BE2C (cell line): Measurements from ENCODE around the gene CIB1.

ENCODE experiments used
- DNase-seq: peaks from one replicate; pipeline ENCODE4 v3.0.0-alpha.2; 2020
- H3K27me3 ChIP-seq: fragments of 250-450 bp; sonication (Bioruptor Pico); 2 replicates; pipeline ENCODE4 v1.5.1; 2020; ENCODE audit warnings: mild to moderate bottlenecking
- H3K36me3 ChIP-seq: fragments of 250-450 bp; sonication (Bioruptor Pico); 2 replicates; pipeline ENCODE4 v1.5.1; 2020; ENCODE audit warnings: mild to moderate bottlenecking
- H3K4me1 ChIP-seq: fragments of 250-450 bp; sonication (Bioruptor Pico); 2 replicates; pipeline ENCODE4 v1.5.1; 2020
- H3K4me3 ChIP-seq: 2 replicates; pipeline ENCODE4 v1.5.1; 2011; ENCODE audit warnings: low read depth, low read length
- H3K9me3 ChIP-seq: fragments of 250-450 bp; sonication (Bioruptor Pico); 2 replicates; pipeline ENCODE4 v1.5.1; 2020
- TF ChIP-seq, protein P1 (sequence below): IDR thresholded peaks from 2 replicates; pipeline ENCODE4 v1.5.1; 2012; ENCODE audit warnings: mild to moderate bottlenecking, low read depth, low read length

CIB1 gene

DNA sequence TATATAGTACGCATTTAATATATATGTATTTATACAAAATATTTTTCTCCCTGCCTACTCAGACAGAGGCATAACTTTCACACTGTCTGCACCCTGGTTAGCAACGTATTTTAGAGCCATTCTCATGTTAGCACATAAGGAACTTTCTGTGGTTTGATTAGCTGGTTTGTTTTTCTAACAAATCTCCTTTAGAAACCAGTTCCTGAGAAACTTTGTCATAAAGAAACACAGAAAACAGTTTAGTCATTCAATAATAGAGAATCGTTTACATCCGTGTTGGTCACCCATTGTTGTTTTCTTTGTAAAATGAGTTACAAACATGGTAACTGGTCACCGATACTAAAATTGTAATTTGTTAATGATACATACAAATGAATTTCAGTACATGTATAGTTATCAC is 25.8 kb upstream of the CIB1 start:
- H3K4me1 ChIP-seq = no peaks in the 10 kb centered on the region; the same call in 1 of the 2 replicates
- H3K36me3 ChIP-seq = no peaks in the 10 kb centered on the region
- no peak overlapping the region for H3K4me3 ChIP-seq
- no peak for DNase-seq
- no peaks in the 10 kb centered on the region for H3K9me3 ChIP-seq
- no peaks in the 10 kb centered on the region for H3K27me3 ChIP-seq
- TF ChIP-seq, protein P1, sequence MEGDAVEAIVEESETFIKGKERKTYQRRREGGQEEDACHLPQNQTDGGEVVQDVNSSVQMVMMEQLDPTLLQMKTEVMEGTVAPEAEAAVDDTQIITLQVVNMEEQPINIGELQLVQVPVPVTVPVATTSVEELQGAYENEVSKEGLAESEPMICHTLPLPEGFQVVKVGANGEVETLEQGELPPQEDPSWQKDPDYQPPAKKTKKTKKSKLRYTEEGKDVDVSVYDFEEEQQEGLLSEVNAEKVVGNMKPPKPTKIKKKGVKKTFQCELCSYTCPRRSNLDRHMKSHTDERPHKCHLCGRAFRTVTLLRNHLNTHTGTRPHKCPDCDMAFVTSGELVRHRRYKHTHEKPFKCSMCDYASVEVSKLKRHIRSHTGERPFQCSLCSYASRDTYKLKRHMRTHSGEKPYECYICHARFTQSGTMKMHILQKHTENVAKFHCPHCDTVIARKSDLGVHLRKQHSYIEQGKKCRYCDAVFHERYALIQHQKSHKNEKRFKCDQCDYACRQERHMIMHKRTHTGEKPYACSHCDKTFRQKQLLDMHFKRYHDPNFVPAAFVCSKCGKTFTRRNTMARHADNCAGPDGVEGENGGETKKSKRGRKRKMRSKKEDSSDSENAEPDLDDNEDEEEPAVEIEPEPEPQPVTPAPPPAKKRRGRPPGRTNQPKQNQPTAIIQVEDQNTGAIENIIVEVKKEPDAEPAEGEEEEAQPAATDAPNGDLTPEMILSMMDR = no peak

DNA sequence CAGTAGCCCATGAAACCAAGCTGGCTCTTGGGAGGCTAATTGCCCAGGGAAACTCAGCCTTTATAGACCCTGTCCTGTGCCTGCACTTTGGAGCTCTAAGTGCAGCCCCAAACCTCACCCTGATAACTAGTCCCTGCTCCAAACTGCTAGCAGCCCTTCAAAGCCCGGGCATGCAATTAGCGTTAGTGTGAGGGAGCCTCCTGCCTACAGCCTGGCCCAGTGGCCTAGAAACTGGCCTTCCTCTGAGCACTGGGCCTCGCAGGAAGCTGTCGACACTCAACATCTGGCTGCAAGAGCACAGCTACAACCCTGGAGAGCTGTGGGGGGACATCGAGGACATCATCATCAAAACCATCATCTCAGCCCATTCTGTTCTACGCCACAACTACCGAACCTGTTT is 24.0 kb upstream of the CIB1 start:
- Histone ChIP-seq H3K4me1 (no peaks in the 10 kb centered on the region), H3K36me3 (no peaks in the 10 kb centered on the region), H3K9me3 (no peaks in the 10 kb centered on the region), H3K27me3 (no peaks in the 10 kb centered on the region), H3K4me3 (no peak overlapping the region)
- no peak for DNase-seq
- TF ChIP-seq, protein P1 = no peak

DNA sequence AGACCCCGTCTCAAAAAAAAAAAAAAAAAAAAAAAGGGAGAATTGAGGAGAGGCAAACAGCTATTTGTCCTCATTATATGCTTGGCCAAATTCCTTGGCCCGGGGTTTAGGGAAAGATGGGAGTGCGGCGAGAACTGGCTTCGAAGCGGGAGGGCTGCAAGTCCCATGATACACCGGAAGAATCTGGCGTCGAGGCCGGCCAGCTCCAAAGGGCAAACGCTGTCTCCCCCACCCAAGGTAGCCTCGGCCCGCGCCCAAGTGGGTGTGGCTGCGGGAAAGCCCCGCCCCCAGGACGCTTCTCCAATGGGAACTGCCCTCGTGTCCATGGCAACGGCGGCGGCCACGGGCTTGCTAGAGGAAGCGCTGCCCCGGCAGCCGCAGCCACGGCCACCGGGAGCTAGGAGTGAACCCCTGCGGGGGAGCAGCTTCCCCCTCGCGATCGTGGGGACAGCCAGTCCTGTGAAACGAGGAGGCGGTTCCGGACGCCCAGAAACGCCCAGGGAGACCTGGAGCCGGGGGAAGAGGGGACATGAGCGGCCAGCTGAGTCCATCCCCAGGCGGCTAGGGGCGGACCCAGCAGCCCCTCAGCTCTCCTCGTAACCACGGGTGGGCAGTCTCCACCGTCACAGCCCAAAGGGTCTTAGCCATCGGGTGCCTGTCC is 15.6 kb upstream of the CIB1 start, which contains the start of gene TTLL13:
TTLL13 (plus strand) TSS at position 354 of the 661 bp plus-strand sequence. CDS start 1,075 bp downstream, outside the sequence.
- TF ChIP-seq, protein P1 = no peak
- Histone ChIP-seq H3K4me3 (peak within 1 kb of the TSS; percentile 72), H3K36me3 (no peaks in the 10 kb centered on the region), H3K27me3 (no peaks in the 10 kb centered on the region), H3K4me1 (no peaks in the 10 kb centered on the region), H3K9me3 (no peaks in the 10 kb centered on the region)
- peak; percentile 100 for DNase-seq

GRCh38 chr15:90248789-90249202 is 15.1 kb upstream of the CIB1 start:
- TF ChIP-seq, protein P1 = no peak
- peak overlapping the region; percentile 72 for H3K4me3 ChIP-seq
- H3K4me1 ChIP-seq = no peaks in the 10 kb centered on the region
- no peaks in the 10 kb centered on the region for H3K9me3 ChIP-seq
- DNase-seq = no peak
- H3K36me3 ChIP-seq = no peaks in the 10 kb centered on the region
- H3K27me3 ChIP-seq = no peaks in the 10 kb centered on the region

DNA sequence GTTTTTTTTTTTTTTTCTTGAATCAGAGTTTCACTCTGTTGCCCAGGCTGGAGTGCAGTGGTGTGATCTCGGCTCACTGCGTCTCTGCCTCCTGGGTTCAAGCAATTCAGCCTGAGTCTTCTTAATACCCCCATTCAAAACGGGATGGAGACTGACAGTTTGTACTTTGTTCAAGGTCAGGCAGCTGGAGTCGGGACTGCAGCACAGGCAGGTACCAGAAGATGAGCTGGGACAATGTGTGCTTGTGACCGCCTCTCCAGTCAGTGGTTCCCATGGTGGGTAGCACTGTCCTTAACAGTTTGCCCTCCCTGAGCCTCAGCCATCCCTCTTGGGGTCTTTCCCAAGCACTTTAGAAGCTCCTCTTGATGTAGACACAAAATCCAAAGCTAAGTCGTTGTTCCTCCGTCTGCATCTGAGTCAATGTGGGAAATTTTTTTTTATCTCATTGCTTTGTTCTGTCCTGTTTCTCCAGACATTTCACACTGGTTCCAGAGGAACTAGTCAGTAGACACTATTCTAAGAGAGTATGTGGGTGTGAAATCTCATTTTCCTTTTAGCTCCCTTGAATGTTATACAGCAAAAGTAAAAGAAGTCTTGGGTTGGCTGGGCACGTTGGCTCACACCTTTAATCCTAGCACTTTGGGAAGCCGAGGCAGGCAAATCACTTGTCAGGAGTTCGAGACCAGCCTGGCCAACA is 10.3 kb upstream of the CIB1 start:
- TF ChIP-seq, protein P1 = no peak
- Histone ChIP-seq H3K9me3 (no peaks in the 10 kb centered on the region), H3K4me1 (no peaks in the 10 kb centered on the region), H3K36me3 (no peaks in the 10 kb centered on the region), H3K27me3 (no peaks in the 10 kb centered on the region), H3K4me3 (no peak overlapping the region)
- DNase-seq = no peak
